ENCODE measurements around the gene PLD5.
"Not testable (repeated sequence)": the region's sequence is repeated elsewhere in the genome, so short reads cannot be mapped to it uniquely, and the experiment has no call there.

Gene PLD5

DNA sequence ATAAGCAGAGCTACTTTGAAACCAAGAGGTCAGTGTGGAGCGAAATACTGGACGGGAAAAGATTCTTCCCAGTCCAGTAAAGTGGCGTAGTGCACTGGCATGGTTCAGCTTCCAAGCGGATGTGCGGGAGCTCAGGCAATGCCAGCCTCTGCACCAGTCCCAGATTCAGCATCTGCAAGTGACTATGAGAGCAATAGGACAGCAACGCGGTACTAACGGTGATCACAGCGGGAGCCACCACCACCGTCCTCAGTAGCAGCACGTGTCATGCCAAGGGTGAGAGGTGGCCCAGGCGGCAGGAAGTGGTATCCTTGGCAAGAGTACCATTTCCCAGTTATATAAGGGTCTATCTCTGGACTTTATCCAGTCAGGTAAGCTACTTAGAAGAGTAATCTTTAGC, 17.8 kb downstream of the PLD5 start:
- DNase-seq = no peak

DNA sequence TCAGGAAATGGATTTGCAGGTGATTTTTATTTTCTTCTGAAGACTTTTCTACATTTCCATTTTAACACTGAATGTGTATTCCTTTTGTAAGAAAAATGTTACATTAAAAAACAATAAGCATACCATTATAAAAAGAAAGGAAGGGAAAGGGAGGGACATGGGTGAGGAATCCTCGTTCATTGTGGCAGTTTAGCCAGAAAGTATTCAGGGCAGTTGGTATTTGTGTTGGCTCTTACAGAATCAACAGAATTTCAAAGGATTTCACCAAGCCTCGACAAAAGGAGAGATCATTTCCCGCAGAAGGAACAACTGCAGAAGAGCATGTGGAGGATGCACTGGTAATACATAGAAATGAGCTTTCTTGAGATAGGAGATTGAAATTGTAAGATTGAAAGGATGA, 35.0 kb downstream of the PLD5 start:
- DNase-seq = no peak

DNA sequence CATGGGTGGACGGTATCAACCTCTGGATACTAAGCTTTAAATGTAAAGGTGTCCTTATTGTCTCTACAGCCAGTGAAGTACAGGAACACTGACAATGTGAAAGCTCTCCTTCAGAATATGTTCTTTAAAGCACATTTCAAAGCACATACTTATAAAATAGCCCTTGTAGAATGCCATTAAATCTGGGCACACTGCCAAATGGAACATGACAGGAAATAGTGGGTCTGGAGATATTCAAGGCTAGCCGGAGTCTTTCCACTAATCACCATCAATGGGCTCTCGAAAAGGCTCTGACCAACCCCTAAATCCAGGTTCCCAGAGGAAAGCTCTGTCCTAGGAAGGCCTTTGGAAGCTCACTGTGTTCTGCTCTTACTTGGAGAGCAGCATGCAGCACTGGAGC, 46.6 kb downstream of the PLD5 start:
- no peak for DNase-seq

DNA sequence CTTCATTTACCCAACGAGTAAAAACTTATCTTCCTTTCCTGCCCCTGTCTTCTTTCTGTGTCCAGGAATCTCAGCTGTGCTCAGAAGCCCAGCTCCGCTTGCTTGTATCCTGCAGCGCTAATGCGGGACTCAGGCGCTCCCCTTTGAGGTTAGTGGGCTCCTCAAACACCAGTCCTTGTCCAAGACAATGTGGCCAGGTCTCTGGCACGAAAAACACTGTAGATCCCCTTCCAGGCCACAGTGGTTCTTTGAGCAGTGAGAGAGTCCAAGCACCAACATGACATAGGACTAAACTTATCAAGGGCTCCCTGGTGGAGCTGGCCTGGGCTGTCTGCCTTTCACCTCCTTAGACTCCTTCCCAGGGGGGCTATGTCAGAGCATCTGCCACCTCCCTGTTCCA, 53.7 kb downstream of the PLD5 start:
- DNase-seq = no peak

DNA sequence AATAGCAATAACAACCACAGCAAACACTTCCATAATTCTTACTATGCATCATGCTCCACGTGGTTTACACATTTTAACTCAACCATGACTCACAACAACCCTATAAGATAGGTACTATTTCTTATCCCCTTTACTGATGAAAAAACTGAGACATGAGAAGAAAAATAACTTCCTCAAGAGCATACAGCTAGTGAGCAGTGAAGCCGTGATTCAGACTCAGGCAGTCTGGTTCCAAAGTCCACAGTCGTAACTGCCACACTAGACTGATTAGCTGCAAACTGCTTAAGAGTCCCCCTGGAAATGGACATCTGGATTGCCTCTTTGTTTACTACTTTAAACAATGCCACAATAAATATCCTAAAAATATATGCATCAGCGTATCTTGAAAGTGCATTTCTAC, 55.7 kb downstream of the PLD5 start:
- no peak for DNase-seq

DNA sequence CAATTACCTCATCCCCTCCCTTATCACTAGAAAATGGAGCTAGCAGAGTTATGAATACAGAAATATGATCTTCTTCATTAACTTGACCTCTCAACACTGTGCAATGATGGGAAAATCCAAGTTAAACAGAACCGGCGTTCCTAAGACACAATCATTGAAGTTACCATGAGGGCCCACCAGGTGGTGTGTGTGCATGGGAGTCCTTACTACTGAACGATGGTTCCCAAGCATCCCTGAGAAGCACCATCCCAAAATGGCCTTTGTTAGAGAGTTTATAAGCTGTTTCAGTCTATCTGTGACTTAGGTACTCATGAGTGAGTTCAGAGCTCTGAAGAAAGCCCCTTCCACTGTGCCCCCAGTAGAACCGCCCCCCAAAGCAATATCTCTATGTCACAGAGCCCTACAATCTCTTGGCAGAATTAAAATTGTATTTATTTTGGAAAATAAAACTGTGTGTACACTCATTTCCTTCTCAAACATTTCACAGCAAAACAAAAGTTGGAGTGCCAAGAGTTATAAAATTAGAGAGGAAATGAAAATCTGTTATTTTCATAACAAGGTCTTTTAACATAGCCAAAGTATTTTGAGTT, 56.8 kb downstream of the PLD5 start:
- DNase-seq = peak in 34 of 56 donors; percentile 2 to 72 (median 26)

DNA sequence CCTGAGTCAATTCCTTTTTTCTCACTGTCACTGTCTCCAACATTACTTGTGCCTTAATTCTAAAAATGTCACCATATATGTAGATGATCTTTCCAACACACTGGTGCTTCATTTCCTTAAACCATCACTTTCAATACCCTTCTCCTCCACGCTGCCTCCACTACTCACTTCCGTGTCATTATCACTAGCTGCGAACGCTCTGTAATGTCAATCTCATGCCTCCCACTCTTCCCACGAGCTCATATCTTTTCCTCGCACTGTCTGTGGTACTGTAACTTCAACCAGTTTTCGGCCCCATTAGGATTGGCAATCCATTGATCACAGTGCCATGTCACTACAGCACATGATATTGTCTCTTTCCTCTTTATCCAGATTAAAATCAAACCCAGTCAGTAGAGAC, 61.6 kb downstream of the PLD5 start:
- DNase-seq = no peak

DNA sequence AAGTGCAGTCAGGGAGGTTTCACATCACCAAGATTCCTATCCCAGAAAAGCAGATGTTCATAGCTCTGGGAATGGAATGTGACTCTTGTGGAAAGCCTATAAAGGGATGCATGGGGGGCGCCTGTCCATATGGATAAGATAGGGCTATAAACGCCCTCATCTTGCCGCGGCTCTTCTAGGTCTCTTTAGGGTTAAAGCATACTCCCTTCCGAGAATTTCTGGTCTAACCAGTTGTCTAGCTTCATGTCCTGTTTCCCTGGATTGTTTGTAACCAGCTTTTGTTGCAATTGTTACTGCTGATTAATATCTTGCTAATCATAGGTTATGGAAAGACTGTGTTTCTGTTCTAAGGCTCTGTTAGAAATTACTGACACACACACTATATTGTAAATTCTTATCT, 64.8 kb downstream of the PLD5 start:
- DNase-seq = not testable (repeated sequence)

DNA sequence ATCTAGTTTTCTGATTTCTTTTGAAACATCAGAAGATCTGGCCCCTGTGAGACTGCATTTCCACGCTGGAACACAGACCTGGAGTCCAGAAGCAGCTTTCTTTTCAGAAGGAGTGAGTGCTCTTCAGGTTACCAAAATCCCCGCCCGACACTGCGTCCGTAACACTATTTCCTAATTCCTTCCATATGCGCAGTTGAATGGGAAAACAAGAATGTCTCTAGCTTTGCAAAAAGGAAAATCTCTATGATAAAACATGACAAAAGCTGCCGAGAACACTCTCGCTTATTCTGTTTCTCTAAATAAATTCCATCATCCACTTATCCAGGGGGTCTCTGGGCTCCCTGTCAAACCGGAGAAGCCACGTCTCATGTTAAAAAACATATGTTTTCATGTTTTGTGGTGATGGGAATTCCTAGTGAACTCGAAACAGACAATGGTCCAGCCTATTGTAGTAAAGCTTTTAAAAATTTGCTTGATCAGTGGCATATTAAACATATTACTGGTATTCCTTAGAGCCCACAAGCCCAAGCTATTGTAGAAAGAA, 67.7 kb downstream of the PLD5 start:
- no peak for DNase-seq

DNA sequence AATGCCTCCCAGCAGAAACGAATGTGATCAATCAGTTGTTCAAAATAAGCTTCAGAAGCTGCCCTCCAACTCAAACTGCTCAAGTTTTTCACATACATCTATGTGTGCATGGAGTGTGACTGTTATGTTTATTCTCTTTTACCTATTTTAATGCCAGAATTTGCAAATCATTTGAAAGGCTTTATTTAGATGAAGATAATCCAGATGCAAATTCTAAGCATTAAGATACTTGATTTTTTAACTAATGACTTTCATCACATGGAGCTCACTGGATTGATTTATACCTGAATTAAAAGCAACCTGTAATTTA, 69.5 kb downstream of the PLD5 start:
- no peak for DNase-seq

DNA sequence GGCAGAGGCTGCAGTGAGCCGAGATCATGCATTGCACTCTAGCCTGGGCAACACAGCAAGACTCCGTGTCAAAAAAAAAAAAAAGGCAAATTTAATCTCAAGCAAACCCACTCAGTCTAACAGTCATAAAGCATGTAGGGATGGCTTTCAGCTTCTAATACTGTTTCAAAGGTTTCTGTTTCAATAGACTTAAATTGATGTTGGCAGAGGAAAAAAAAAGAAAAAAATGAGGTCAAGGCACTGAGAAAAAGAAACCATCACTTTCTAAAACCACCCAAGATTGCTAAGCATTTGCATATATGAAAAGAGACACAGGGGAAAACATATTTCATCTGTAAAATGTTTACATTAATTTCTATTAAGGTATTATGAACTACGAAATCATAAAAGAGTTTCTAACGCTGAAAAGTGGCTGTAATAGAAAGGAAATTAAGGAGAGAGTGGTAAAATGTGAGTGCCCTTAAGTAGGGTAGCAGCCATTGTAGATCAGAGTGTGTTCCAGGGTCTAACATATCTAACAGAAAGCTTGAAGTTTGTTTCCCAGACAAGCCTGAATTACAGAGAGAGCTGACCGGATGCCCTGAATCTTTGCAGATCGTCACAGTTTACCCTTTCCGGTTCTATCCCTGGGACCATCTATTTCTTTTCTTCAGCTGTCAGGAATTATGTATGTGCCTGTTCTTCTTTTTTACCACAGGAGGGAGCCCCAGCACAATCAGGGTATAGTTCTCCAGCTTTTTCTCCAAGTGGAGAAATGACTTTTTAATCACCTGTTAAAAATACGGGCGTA, 70.0 kb downstream of the PLD5 start:
- DNase-seq = peak in 6 of 56 donors; percentile 2 to 11 (median 4)

DNA sequence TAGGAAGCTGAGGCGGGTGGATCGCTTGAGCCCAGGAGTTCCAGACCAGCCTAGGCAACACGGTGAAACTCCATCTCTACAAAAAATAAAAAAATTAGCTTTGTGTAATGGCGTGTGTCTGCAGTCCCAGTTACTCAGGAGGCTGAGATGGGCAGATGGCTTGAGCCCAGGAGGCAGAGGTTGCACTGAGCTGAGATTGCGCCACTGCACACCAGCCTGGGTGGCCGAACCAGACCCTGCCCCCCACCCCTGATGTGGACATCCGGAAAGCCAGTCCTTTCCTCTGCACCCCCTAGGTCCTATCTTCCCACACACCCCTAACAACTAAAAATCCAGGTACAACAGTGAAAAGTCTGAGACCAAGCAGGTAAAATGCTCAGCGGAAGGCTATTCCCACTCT, 71.9 kb downstream of the PLD5 start:
- no peak for DNase-seq

DNA sequence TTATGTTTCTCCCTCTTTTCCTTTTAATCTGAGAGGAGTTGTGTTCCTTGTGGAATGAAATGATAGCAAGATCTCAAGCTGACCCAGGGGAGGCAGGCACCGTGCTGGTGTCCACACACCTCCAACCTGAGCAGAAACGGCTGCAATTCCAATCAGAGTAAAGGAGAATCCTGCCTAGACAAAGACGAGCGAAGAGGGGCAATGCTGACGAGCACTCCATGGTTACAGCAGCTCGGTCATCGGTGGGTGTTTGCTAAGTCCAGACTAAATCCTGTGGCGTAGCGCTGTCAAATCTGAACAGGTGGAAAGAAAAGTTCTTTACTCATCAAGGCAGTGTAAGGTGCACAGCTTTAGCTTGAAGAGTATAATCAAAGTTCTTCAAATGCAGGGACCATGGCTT, 74.8 kb downstream of the PLD5 start:
- no peak for DNase-seq

DNA sequence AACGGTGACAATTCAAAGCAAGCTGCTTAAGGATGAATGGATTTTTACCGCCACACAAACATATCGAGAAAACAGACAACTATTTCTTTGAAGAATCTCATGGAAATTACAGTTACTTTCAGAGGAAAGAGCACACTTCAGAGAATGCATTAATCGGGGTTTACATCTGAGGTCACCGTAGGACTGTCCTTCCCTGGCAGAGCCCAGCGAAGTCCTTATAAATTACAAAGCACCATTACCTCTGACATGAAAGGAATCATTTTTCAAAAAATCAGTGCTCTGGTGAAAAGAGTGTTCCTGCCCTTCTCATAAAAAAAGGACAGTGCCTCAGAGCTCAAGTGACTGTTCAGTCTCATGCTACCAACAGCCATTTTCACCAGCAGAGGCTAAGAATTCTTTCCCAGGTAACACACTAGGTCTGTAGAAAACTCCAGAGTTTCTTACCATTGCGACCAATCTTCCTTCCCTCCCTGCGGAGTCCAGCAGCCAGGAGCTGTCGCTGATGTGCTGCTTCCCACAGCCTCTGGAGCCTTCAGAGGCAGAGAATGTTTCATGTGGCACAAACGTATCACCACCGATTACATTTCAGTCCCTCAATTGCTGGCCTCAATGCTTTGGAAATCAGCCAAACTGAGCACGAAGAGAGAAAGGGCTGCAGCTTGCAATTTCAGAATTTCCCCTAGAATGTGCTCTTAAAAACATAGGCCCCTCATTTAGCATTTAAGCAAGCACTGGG, 75.4 kb downstream of the PLD5 start:
- DNase-seq = peak in 7 of 56 donors; percentile 3 to 16 (median 5)

DNA sequence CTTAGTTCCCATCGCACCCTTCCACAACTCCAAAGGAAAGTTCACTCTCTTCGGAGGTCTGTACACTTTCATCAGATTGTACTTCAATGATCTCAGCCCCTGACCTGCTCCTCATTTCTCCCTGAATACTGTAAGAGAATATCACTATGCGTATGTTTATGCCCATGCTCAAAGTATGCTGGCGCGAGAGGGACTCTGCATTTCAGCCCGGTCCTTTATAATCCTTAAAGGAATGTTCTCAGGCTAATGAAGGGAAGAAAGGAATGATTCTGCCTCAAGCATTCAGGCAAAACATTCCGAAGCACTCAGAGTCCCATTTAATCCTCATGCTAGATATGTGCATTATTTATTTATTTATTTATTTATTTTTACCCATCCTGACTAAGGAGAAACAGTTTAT, 76.8 kb downstream of the PLD5 start:
- no peak for DNase-seq

DNA sequence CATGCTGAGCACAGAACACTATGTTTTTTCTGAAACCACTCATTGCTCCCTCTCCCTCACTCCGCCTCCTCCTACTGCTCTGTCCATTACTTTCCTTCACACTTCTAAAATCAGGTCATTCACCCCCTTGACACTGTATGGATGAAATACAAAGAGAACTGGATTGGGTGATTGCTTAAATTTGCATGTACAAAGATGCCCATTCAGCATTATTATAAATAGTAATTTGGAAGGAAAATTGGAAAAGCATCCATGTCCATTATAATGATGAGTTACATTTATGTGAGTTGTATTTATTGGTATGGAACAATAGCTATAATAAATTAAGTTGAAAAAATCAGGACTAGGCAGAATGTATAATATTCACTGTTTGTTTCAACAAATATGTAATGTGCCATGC, 83.7 kb downstream of the PLD5 start:
- DNase-seq = no peak

DNA sequence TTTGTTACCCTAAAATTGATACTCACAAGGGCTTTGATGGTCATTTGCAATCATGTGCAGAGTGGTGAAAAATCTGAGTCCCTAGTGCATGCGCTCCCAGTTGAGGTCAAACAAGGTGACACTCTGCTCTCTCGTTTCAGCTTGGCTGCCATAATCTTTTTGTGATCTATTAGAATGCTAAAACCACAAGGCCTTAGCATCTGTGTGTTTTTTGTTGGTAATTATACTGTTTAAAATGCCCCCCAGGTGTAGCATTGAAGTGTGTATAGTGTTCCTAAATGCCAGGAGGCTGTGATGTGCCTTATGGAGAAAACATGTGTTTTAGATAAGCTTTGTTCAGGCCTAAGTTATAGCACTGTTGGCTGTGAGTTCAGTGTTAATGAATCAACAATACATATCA, 89.3 kb downstream of the PLD5 start:
- DNase-seq = no peak

DNA sequence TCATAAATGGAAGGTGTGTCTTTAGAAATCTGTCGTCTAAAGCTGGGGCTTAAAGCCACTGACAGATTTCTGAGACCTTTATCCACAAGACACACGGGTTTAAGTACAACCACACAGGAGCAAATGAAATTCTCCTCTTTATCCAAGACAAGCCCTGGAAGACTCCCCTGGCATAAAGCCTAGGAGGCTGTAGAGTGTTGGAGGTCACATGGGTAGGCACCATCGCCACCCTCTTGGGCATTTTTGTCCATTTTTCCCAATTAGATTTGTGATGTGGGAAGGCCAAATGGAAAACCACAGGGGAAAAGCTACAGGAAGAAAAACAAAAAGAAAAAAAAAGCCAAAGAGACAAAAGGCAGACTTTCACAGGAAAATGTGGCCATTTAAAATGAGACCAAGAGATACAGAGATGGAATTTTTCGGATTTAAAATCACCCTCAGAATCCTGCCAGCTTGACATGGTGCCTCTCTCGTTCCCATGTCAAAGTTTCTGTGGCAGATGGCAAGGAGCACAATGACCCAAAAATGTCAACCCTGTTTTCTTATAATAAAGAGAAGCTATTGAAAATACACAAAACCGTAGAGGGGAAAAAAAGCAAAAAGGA, 91.9 kb downstream of the PLD5 start:
- no peak for DNase-seq

DNA sequence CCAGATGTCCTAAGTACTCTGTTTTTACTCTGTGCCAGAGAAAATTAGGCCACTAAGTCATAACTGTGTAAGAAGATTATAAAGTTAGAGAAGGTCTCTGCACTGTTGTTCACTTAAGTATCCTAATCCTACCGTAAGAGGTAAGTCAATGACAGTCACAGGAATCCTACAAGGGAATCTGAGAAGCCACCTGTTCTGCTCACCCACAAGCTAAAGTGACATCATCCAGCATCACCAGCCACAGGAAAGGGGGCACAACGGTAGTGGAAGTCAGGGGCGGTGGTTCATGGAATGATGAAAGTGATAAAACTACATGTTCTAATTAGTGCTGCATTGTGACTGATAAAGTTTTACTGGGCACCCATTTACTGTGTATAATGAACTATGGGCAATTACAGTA, 92.7 kb downstream of the PLD5 start:
- no peak for DNase-seq

DNA sequence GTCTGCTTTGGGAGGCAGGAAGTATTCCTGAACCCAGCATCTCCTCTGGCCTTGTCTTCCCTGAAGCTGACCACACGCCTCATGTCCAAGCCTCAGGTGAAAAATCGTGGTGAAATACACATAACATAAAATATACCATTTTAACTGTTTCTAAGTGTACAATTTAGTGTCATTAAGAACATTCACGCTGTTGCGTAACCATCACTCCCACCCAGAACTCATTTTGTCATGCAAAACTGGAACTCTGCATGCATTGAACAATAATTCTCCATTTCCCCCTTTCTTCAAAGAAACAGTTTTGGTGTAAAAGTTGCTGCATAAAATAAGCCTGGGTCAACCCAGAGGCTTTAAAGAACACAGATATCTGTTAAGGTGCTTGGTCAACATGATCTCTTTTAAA, 93.5 kb downstream of the PLD5 start:
- no peak for DNase-seq

DNA sequence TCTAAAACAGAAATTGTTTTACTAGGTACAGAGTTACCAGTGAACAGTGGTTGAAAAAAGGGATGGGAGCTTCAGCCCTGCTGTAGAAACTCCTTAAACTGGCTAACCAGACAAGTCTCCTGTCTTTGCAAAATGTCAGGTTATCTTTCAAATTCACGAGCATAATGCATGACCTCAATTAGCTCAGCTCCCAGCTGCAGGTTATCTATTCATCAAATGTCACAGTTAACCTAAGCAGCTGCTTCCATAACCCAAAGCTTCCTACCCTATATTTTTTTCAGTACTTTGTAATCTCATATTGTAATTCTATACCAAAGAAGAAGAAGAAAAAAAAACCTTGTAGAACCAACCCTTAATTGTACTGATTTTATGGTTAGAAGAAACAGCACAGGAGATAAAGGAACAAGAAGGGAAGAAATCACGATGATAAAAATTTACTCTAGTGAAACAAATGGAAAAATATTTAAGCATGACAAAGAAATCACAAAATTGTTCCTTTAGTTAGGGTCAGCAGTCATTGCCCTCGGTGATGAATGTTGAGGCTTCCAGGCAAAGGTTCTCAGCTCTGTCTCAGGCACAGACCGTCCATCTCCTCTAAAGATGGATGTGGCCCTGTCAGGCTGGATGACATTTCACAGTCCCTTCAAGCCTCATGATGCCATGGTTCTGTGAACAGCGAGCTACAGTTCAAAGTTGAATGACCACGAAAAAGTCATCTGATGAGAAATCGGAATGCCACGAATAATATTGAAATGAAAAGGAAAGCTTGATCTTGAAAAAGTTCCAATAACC, 95.9 kb downstream of the PLD5 start:
- no peak for DNase-seq
